ENCODE results near the gene FOXG1. TPM values are rescaled to one million over a fixed set of nuclear protein-coding genes. Genes with fewer than 3 reads are reported as not detected.

FOXG1 gene
- total RNA-seq, 1 donor from 2014 or later = 1.8 TPM

- no peak overlapping the region for H3K4me3 Mint-ChIP-seq (ENCODE audit: unreplicated experiment)
- no peaks in the 10 kb centered on the region for H3K36me3 Mint-ChIP-seq (ENCODE audit: low read depth, unreplicated experiment)
- H3K4me1 Mint-ChIP-seq (ENCODE audit: unreplicated experiment) = peaks cover 26% of the 10 kb centered on the region
Measured at GRCh38 chr14:28755884-28756268, 10.7 kb upstream of the FOXG1 start.

GRCh38 chr14:28756269-28756883 is 10.2 kb upstream of the FOXG1 start:
- H3K4me1 Mint-ChIP-seq (ENCODE audit: unreplicated experiment) = peaks cover 31% of the 10 kb centered on the region
- H3K27me3 Mint-ChIP-seq (ENCODE audit: unreplicated experiment) = peaks cover 38% of the 10 kb centered on the region
- no peak for DNase-seq (ENCODE audit: low spot score)
- no peaks in the 10 kb centered on the region for H3K36me3 Mint-ChIP-seq (ENCODE audit: low read depth, unreplicated experiment)
- H3K9me3 Mint-ChIP-seq (ENCODE audit: unreplicated experiment) = no peaks in the 10 kb centered on the region
- H3K27ac Mint-ChIP-seq (ENCODE audit: unreplicated experiment) = no peak overlapping the region
- H3K4me3 Mint-ChIP-seq (ENCODE audit: unreplicated experiment) = no peak overlapping the region
- no peak for TF ChIP-seq CTCF (IDR thresholded peaks at IDR 0.05; ENCODE audit: unreplicated experiment)

More at GRCh38 chr14:28755884-28756268, 10.7 kb upstream of the FOXG1 start:
- Mint-ChIP-seq H3K27me3 (ENCODE audit: unreplicated experiment) (peaks cover 33% of the 10 kb centered on the region), H3K9me3 (ENCODE audit: unreplicated experiment) (no peaks in the 10 kb centered on the region), H3K27ac (ENCODE audit: unreplicated experiment) (no peak overlapping the region)
- no peak for DNase-seq (ENCODE audit: low spot score)
- TF ChIP-seq CTCF (IDR thresholded peaks at IDR 0.05; ENCODE audit: unreplicated experiment) = no peak

- no peak overlapping the region for H3K27ac Mint-ChIP-seq (ENCODE audit: unreplicated experiment)
- TF ChIP-seq CTCF (IDR thresholded peaks at IDR 0.05; ENCODE audit: unreplicated experiment) = peak; percentile 56
- H3K9me3 Mint-ChIP-seq (ENCODE audit: unreplicated experiment) = no peaks in the 10 kb centered on the region
- H3K36me3 Mint-ChIP-seq (ENCODE audit: low read depth, unreplicated experiment) = no peaks in the 10 kb centered on the region
- no peak overlapping the region for H3K4me3 Mint-ChIP-seq (ENCODE audit: unreplicated experiment)
- H3K27me3 Mint-ChIP-seq (ENCODE audit: unreplicated experiment) = peaks cover 44% of the 10 kb centered on the region
- peak; percentile 53 for DNase-seq (ENCODE audit: low spot score)
- peaks cover 38% of the 10 kb centered on the region for H3K4me1 Mint-ChIP-seq (ENCODE audit: unreplicated experiment)
Measured at GRCh38 chr14:28756884-28757570, 9.6 kb upstream of the FOXG1 start.

- peaks cover 42% of the 10 kb centered on the region for H3K4me1 Mint-ChIP-seq (ENCODE audit: unreplicated experiment)
- no peak for TF ChIP-seq CTCF (IDR thresholded peaks at IDR 0.05; ENCODE audit: unreplicated experiment)
- peaks cover 46% of the 10 kb centered on the region for H3K27me3 Mint-ChIP-seq (ENCODE audit: unreplicated experiment)
- H3K36me3 Mint-ChIP-seq (ENCODE audit: low read depth, unreplicated experiment) = no peaks in the 10 kb centered on the region
- no peak overlapping the region for H3K4me3 Mint-ChIP-seq (ENCODE audit: unreplicated experiment)
- H3K9me3 Mint-ChIP-seq (ENCODE audit: unreplicated experiment) = no peaks in the 10 kb centered on the region
- no peak overlapping the region for H3K27ac Mint-ChIP-seq (ENCODE audit: unreplicated experiment)
- no peak for DNase-seq (ENCODE audit: low spot score)
Measured at GRCh38 chr14:28757786-28758185, 8.8 kb upstream of the FOXG1 start.

GRCh38 chr14:28758253-28758884 is 8.2 kb upstream of the FOXG1 start:
- H3K4me1 Mint-ChIP-seq (ENCODE audit: unreplicated experiment) = peaks cover 42% of the 10 kb centered on the region

More at GRCh38 chr14:28758253-28758884, 8.2 kb upstream of the FOXG1 start:
- peaks cover 46% of the 10 kb centered on the region for H3K27me3 Mint-ChIP-seq (ENCODE audit: unreplicated experiment)
- DNase-seq (ENCODE audit: low spot score) = no peak
- no peak for TF ChIP-seq CTCF (IDR thresholded peaks at IDR 0.05; ENCODE audit: unreplicated experiment)
- H3K36me3 Mint-ChIP-seq (ENCODE audit: low read depth, unreplicated experiment) = no peaks in the 10 kb centered on the region
- H3K9me3 Mint-ChIP-seq (ENCODE audit: unreplicated experiment) = no peaks in the 10 kb centered on the region
- H3K4me3 Mint-ChIP-seq (ENCODE audit: unreplicated experiment) = no peak overlapping the region
- H3K27ac Mint-ChIP-seq (ENCODE audit: unreplicated experiment) = no peak overlapping the region

All from endothelial cell (in vitro differentiated cells).